ENCODE measurements around the gene SAMD1.

SAMD1 gene

DNA sequence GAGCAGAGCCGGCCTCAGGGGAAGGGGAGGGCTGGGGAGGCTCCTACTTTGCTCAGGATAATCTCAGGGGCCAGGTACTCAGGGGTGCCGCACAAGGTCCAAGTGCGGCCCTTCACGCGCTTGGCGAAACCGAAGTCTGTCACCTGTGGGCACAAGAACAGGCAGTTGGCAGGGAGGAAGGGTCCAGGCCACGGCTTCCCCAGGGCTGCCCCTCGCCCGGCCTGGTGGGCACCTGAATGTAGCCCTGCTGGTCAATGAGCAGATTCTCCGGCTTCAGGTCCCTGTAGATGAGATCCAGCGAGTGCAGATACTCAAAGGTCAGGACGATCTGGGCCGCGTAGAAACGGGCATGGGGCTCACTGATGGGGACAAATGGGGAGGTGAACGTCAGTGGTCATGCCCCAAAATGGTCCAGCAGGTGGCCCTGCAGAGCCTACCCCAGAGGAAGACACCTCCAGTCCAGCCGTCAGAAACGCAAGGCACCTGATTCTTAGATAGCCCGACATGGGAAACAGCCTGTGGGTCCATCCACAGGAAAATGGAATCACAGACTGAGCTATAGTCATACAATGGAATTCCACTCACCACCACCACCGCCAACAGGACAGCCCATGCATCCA, 7.1 kb upstream of the SAMD1 start:
- no peak overlapping the region for H3K27ac ChIP-seq
- no peak for TF ChIP-seq ZFX (IDR thresholded peaks at IDR 0.05; ENCODE audit: borderline replicate concordance)
- TF ChIP-seq, protein P1, sequence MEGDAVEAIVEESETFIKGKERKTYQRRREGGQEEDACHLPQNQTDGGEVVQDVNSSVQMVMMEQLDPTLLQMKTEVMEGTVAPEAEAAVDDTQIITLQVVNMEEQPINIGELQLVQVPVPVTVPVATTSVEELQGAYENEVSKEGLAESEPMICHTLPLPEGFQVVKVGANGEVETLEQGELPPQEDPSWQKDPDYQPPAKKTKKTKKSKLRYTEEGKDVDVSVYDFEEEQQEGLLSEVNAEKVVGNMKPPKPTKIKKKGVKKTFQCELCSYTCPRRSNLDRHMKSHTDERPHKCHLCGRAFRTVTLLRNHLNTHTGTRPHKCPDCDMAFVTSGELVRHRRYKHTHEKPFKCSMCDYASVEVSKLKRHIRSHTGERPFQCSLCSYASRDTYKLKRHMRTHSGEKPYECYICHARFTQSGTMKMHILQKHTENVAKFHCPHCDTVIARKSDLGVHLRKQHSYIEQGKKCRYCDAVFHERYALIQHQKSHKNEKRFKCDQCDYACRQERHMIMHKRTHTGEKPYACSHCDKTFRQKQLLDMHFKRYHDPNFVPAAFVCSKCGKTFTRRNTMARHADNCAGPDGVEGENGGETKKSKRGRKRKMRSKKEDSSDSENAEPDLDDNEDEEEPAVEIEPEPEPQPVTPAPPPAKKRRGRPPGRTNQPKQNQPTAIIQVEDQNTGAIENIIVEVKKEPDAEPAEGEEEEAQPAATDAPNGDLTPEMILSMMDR (IDR thresholded peaks at IDR 0.05) = peak; percentile 6; the same call in 1 of the 2 replicates

DNA sequence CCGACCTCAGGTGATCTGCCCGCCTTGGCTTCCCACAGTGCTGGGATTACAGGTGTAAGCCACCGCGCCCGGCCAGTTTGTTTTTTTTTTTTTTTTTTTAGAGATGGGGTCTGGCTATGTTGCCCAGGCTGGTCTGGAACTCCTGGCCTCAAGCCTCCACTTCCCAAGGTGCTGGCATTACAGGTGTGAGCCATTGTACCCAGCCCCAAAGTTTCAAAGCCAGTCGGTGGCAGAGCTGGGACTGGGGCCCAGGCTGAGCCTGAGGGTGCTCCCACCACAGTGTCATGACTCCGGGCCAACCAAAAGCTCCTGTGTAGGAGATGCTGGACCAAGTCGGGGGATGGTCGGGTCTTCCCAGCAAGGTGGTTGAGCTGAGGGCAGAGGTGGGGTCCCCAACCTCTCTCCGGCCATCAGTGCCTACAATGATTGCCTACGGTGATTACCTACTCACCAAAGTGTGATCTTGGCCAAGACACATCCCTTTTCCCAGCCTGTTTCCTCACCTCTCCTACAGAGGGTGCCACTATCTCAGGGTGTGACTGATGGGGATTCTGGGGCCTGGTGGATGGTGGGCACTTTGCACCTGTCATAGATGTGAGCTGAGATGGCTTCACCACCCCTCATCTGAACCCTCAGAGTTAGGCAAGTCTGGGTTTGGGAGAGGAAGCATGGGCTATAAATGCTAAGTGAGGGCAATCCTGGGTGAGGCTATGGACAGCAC, 5.9 kb upstream of the SAMD1 start:
- no peak overlapping the region for H3K27ac ChIP-seq
- TF ChIP-seq, protein P1 (IDR thresholded peaks at IDR 0.05) = no peak
- no peak for TF ChIP-seq ZFX (IDR thresholded peaks at IDR 0.05; ENCODE audit: borderline replicate concordance)

DNA sequence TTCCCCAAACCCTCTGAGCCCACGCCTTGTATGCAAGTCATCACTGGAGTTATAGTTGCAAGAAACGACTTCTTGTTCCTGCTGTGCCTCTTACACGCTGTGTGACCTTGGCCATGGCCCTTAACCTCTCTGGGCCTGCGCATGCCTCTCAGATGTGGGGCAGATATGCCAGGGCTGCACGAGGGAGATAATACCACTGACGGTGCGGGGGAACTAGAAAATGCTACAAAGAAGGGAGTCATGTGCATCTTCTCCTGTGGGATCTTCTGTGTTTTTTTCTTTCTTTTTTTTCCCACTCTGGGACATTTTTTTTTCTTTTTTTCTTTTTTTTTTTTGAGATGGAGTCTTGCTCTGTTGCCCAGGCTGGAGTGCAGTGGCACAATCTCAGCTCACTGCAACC, 4.3 kb upstream of the SAMD1 start:
- H3K27ac ChIP-seq = no peak overlapping the region
- TF ChIP-seq, protein P1 (IDR thresholded peaks at IDR 0.05) = no peak
- no peak for TF ChIP-seq ZFX (IDR thresholded peaks at IDR 0.05; ENCODE audit: borderline replicate concordance)

DNA sequence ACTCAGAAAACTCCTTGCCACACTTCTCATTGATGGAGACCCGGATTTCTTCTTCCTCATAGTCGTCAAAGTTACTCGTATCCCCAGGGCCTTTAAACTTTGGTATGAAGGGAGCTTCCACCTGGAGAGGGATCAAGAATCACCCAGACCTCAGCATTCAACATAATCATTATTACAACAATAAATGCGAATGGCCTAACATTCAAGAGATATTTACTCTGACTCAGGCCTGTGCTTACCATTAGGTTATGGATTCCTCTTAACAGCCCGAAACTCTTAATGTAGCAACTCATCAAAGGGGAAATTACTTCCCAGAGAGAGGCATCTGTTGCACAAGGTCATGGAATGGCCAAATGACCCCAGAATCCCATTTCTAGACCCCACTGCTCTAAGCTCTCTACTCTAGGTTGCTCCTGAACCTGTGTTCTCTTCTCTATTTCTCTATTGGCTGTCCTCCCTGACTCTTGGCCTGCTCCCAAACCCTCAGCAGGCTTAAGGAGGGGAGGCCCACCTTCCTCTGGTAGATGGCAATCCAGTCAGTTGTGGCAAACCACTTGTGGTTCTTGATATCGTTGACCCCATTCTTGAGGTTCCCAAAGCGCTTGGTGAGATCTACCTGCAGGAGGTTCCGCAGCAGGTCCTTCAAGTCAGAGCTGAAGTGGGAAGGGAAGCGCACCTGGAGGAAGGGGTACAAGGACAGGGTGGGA, 2.7 kb upstream of the SAMD1 start:
- no peak for TF ChIP-seq ZFX (IDR thresholded peaks at IDR 0.05; ENCODE audit: borderline replicate concordance)
- TF ChIP-seq, protein P1 (IDR thresholded peaks at IDR 0.05) = no peak
- H3K27ac ChIP-seq = 0 out of 2 replicates have a peak overlapping the region, but pooled peaks have one; percentile 4

DNA sequence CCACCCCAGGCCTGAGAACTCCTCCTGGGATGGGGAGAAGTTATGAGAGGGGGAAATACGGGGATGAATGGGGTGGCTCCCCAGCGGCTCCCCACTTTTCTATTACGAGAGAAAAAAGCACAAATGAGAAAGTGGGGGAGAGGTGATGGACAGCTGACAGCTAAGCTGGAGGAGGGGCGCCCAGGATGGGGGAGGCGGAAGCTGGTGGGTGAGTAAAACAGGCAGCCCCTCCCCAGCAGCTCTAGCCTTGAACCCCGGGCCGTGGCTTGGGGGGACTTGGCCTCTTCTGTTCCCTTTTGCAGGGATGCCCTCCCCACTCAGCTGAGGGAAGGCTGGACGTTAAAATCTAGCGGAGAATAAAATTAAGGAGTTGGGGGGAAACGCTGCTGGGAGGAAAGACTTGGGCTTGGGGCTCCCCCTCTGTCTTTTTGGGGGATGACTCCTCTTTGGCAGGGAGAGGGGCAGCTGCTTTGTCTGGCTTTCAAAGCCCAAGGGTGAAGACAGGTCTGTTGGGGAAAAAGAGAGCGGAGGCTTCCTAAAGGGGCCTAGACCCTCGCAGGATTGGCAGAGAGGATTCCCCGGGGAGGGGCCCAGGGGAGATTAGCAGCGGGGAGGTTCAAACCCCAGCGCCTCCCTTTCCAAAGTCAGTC, 1.4 kb upstream of the SAMD1 start:
- TF ChIP-seq ZFX (IDR thresholded peaks at IDR 0.05; ENCODE audit: borderline replicate concordance) = no peak
- TF ChIP-seq, protein P1 (IDR thresholded peaks at IDR 0.05) = no peak
- H3K27ac ChIP-seq = peak overlapping the region; percentile 90

DNA sequence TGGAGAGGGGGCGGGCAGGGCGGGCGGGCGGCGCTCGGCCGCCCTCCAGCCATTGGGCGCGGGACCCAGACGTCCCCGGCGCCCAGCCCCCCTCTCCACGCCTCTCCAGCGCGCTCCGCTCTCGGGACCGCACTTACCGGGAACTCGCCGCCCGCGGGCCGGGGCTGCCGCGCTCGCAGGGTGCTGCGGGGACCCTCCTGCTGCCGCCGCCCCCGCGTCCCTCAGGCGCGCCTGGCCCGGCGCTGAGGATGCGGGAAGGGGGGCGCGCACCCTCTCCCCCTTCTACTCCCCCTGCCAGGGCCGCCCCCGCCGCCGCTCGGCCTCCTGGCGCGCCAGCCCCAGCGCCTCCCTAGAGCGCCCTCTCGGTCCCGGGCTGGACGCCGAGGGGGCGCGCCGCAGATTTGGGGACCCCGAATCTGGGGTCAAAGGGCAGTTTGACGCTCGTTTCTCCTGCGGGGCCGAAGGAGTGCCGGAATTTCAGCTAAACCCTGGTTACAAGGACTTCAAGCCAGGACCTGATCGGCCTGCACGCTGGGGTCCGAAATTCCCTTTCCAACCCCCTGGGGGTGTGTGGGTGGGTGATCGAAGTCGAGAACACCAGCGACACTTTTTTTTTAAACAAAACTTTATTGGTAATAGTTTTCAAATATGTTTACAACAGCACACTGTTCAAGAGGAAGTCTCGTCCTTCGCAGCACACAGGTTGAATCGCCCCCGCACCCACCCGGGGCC, 696 bp upstream of the SAMD1 start:
- H3K27ac ChIP-seq = peak overlapping the region; percentile 90
- TF ChIP-seq, protein P1 (IDR thresholded peaks at IDR 0.05) = peak; percentile 46
- TF ChIP-seq ZFX (IDR thresholded peaks at IDR 0.05; ENCODE audit: borderline replicate concordance) = no peak
